Panc1 (cell line): Measurements from ENCODE around the gene AMFR. TPM values are rescaled to one million over a fixed set of nuclear protein-coding genes. Genes with fewer than 3 reads are reported as not detected.

ENCODE experiments used
- ATAC-seq: fragments of 200-7000 bp; cut with Tn5 transposase; 2 replicates; pipeline ENCODE4 v1.9.1; 2020; ENCODE audit warnings: mild to moderate bottlenecking, moderate library complexity
- BruUV-seq: library from RNA; stranded (reverse); fragments of 400-500 nt; replicated peaks from 2 replicates; lab custom pipeline; 2021; lab: Mats Ljungman, UMichigan
- CTCF ChIA-PET: fragments of 300-600 bp; sonication (Branson Sonifier 250); formaldehyde crosslinking; loops from one replicate; lab custom pipeline; 2022; ENCODE audit warnings: antibody characterized with exemption; lab: Charles Lee
- POLR2A ChIA-PET: fragments of 300-600 bp; sonication (Branson Sonifier 250); formaldehyde crosslinking; loops from one replicate; lab custom pipeline; 2022; ENCODE audit warnings: antibody characterized with exemption; lab: Charles Lee
- DNase-seq: peaks from one replicate; pipeline ENCODE4 v3.0.0-alpha.2; 2010; ENCODE audit warnings: low read depth, low spot score
- H3K27ac ChIP-seq: 2 replicates; pipeline ENCODE4 v1.5.1; 2011; ENCODE audit warnings: mild to moderate bottlenecking, low read length, inconsistent platforms
- H3K27me3 ChIP-seq: fragments of 200-500 bp; sonication (Bioruptor generic); 2 replicates; pipeline ENCODE4 v1.6.0; 2014; ENCODE audit warnings: low read length, inconsistent platforms; ENCODE audit not compliant: control insufficient read depth, insufficient read depth
- H3K36me3 ChIP-seq: fragments of 200-500 bp; sonication (Bioruptor generic); 2 replicates; pipeline ENCODE4 v1.5.1; 2014; ENCODE audit warnings: inconsistent platforms, mild to moderate bottlenecking, low read length, moderate library complexity; ENCODE audit not compliant: control insufficient read depth, insufficient read depth
- H3K4me1 ChIP-seq: 2 replicates; pipeline ENCODE4 v1.5.1; 2011; ENCODE audit warnings: inconsistent platforms, mild to moderate bottlenecking, low read length, moderate library complexity; ENCODE audit not compliant: control insufficient read depth, insufficient read depth
- H3K4me3 ChIP-seq, 2 experiments: 2 replicates each; pipeline ENCODE4 v1.5.1; 2011 to 2012; ENCODE audit warnings: low read depth in 2 of 2, low read length in 2 of 2, mild to moderate bottlenecking in 2 of 2, inconsistent platforms in 1 of 2, moderate library complexity in 1 of 2
- H3K9me3 ChIP-seq: fragments of 200-500 bp; sonication (Bioruptor generic); 2 replicates; pipeline ENCODE4 v1.5.1; 2014; ENCODE audit warnings: low read depth, mild to moderate bottlenecking, inconsistent platforms, low read length, moderate library complexity; ENCODE audit not compliant: control insufficient read depth, insufficient read depth
- POLR2AphosphoS5 ChIP-seq: IDR thresholded peaks from 2 replicates; pipeline ENCODE4 v1.6.1; 2012; ENCODE audit warnings: mild to moderate bottlenecking, low read depth, low read length, moderate library complexity
- SIN3A ChIP-seq: IDR thresholded peaks from 2 replicates; pipeline ENCODE4 v1.6.1; 2012; ENCODE audit warnings: low read depth, mild to moderate bottlenecking, low read length, moderate library complexity, borderline replicate concordance; ENCODE audit not compliant: insufficient read depth
- TCF7L2 ChIP-seq: IDR thresholded peaks from 2 replicates; pipeline ENCODE4 v1.6.1; 2011; ENCODE audit warnings: mild to moderate bottlenecking, low read depth, low read length, inconsistent platforms
- in situ Hi-C: cut with HindIII; loops from 2 replicates; pipeline ENCODE4 v1.10.0; 2016; ENCODE audit warnings: low sequenced_read_pairs, low pct_unique_long_range_greater_than_20kb
- intact Hi-C: fragments of 100-400 bp; cut with micrococcal nuclease; formaldehyde crosslinking; loops from one replicate; pipeline ENCODE4 v1.10.0; 2022; ENCODE audit not compliant: unreplicated experiment
- total RNA-seq: library from RNA; stranded (reverse); gene quantifications from one replicate; pipeline ENCODE4 v1.2.1, GENCODE V29; 2021; ENCODE audit not compliant: unreplicated experiment
- TF ChIP-seq, protein P1 (sequence below): fragments of 450-650 bp; IDR thresholded peaks from 2 replicates; pipeline ENCODE4 v1.5.1; 2017; ENCODE audit warnings: mild to moderate bottlenecking
- TF ChIP-seq, protein P2 (sequence below), 2 experiments: IDR thresholded peaks; 2 replicates each; pipeline ENCODE4 v1.6.1; 2011 to 2012; ENCODE audit warnings: low read depth in 2 of 2, control low read depth in 1 of 2, low read length in 1 of 2, mild to moderate bottlenecking in 1 of 2, moderate library complexity in 1 of 2; ENCODE audit not compliant: insufficient read depth in 1 of 2

The AMFR gene
- total RNA-seq, 1 experiment from 2014 or later, result 89.6 TPM

DNA sequence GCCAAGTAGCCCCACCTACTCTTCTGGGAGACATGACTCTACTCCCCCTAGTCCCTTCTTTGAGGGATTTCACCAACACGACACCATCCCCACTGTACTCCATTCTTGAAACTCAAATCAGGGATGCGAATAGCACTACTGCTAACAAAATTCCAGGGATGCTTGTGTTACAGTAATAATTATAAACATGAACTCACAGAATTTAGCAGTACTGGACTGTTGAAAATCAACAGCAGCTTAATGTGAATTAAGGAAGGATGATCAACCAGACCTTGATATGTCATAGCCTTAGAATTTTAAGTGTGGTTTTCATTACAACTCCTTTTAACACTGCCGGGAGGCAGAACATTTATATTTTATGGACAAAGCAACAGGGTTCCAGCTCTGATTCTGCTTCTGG is 37.9 kb downstream of the AMFR start:
- Histone ChIP-seq H3K27ac (no peak overlapping the region), H3K4me1 (no peaks in the 10 kb centered on the region), H3K36me3 (peaks cover 4% of the 10 kb centered on the region; the same call in 1 of the 2 replicates), H3K9me3 (no peaks in the 10 kb centered on the region), H3K4me3 (no peak overlapping the region), H3K27me3 (no peaks in the 10 kb centered on the region)
- TF ChIP-seq, protein P1, sequence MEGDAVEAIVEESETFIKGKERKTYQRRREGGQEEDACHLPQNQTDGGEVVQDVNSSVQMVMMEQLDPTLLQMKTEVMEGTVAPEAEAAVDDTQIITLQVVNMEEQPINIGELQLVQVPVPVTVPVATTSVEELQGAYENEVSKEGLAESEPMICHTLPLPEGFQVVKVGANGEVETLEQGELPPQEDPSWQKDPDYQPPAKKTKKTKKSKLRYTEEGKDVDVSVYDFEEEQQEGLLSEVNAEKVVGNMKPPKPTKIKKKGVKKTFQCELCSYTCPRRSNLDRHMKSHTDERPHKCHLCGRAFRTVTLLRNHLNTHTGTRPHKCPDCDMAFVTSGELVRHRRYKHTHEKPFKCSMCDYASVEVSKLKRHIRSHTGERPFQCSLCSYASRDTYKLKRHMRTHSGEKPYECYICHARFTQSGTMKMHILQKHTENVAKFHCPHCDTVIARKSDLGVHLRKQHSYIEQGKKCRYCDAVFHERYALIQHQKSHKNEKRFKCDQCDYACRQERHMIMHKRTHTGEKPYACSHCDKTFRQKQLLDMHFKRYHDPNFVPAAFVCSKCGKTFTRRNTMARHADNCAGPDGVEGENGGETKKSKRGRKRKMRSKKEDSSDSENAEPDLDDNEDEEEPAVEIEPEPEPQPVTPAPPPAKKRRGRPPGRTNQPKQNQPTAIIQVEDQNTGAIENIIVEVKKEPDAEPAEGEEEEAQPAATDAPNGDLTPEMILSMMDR, result no peak
- TF ChIP-seq TCF7L2 (no peak), SIN3A (no peak), POLR2AphosphoS5 (no peak)
- TF ChIP-seq, protein P2, sequence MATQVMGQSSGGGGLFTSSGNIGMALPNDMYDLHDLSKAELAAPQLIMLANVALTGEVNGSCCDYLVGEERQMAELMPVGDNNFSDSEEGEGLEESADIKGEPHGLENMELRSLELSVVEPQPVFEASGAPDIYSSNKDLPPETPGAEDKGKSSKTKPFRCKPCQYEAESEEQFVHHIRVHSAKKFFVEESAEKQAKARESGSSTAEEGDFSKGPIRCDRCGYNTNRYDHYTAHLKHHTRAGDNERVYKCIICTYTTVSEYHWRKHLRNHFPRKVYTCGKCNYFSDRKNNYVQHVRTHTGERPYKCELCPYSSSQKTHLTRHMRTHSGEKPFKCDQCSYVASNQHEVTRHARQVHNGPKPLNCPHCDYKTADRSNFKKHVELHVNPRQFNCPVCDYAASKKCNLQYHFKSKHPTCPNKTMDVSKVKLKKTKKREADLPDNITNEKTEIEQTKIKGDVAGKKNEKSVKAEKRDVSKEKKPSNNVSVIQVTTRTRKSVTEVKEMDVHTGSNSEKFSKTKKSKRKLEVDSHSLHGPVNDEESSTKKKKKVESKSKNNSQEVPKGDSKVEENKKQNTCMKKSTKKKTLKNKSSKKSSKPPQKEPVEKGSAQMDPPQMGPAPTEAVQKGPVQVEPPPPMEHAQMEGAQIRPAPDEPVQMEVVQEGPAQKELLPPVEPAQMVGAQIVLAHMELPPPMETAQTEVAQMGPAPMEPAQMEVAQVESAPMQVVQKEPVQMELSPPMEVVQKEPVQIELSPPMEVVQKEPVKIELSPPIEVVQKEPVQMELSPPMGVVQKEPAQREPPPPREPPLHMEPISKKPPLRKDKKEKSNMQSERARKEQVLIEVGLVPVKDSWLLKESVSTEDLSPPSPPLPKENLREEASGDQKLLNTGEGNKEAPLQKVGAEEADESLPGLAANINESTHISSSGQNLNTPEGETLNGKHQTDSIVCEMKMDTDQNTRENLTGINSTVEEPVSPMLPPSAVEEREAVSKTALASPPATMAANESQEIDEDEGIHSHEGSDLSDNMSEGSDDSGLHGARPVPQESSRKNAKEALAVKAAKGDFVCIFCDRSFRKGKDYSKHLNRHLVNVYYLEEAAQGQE (IDR thresholded peaks at IDR 0.05; ENCODE audit: insufficient read depth in 1 of 2, low read depth in 2 of 2, low read length in 1 of 2), result no peak
- no peak for ATAC-seq
- DNase-seq, result no peak
- intact Hi-C loops (no loop called here), in situ Hi-C loops (no loop called here)
- ChIA-PET POLR2A (no interaction called here), CTCF (no interaction called here)
- no TSS peak for BruUV-seq

DNA sequence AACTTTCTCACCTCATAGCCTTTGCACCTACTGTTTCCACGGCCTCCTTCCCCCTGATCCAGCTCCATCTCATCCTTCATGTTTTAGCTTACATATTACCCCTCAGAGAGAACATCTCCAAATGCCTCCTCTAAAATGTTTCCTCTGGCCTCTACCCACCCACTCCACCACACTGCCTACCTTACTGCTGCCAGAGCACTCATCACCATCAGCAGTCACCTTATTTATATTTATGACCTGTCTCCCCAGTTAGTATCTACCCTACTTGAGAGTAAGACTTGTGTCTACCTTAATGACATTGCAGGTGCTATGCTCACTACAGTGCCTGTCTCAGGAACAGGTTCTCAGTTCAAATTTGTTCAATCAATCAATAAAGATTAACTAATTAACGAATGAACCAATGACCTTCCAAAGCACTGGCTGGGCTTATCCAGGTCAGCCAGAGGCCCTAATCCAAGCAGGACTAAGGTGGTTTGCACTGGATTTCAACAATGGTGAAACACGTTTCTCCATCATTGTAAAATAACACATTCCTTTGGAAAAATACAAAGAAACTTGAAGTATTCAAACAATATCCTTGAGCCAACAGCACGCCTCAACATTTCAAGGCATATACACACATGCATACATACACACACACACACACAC is 41.1 kb downstream of the AMFR start:
- TF ChIP-seq, protein P1, result no peak
- TF ChIP-seq SIN3A, result no peak
- TF ChIP-seq, protein P2 (IDR thresholded peaks at IDR 0.05; ENCODE audit: insufficient read depth in 1 of 2, low read depth in 2 of 2, low read length in 1 of 2), result no peak
- TF ChIP-seq POLR2AphosphoS5, result no peak
- no peak for TF ChIP-seq TCF7L2
- in situ Hi-C loops, result no loop called here
- H3K4me1 ChIP-seq, result no peaks in the 10 kb centered on the region
- H3K36me3 ChIP-seq, result peaks cover 7% of the 10 kb centered on the region; the same call in 1 of the 2 replicates
- POLR2A ChIA-PET, result no interaction called here
- peaks cover 4% of the 10 kb centered on the region; the same call in 1 of the 2 replicates for H3K9me3 ChIP-seq
- no peak overlapping the region for H3K27ac ChIP-seq
- no peak for DNase-seq
- ATAC-seq, result no peak
- H3K4me3 ChIP-seq, result no peak overlapping the region
- intact Hi-C loops, result no loop called here
- no TSS peak for BruUV-seq
- H3K27me3 ChIP-seq, result no peaks in the 10 kb centered on the region
- CTCF ChIA-PET, result no interaction called here
